LNCaP clone FGC (cell line): Measurements from ENCODE around the gene HSD3B7.
A peak's percentile ranks its signal among the peaks of the same experiment; 100 is the strongest.

ENCODE experiments used
- DNase-seq: peaks from one replicate; pipeline ENCODE4 v3.0.0-alpha.2; 2011; ENCODE audit warnings: low read depth
- H3K4me3 ChIP-seq: 2 replicates; pipeline ENCODE4 v1.5.1; 2011; ENCODE audit warnings: mild to moderate bottlenecking, low read depth, low read length, control low read depth
- CTCF ChIP-seq: IDR thresholded peaks from 2 replicates; pipeline ENCODE4 v1.5.1; 2012; ENCODE audit warnings: mild to moderate bottlenecking; ENCODE audit not compliant: control insufficient read depth, insufficient read depth; ENCODE audit errors: extremely low read depth

Gene HSD3B7

GRCh38 chr16:30951750-30952149 lies 33.3 kb upstream of the HSD3B7 start:
- no peak for TF ChIP-seq CTCF
- H3K4me3 ChIP-seq, result no peak overlapping the region
- peak; percentile 81 for DNase-seq

- TF ChIP-seq CTCF, result no peak
- DNase-seq, result no peak
Observed at GRCh38 chr16:30953111-30953510, 31.9 kb upstream of the HSD3B7 start.

GRCh38 chr16:30953511-30954124 lies 31.4 kb upstream of the HSD3B7 start:
- TF ChIP-seq CTCF, result peak; percentile 40
- no peak overlapping the region for H3K4me3 ChIP-seq
- DNase-seq, result no peak

More at GRCh38 chr16:30953111-30953510, 31.9 kb upstream of the HSD3B7 start:
- no peak overlapping the region for H3K4me3 ChIP-seq

- TF ChIP-seq CTCF, result no peak
- H3K4me3 ChIP-seq, result no peak overlapping the region
- no peak for DNase-seq
Observed at GRCh38 chr16:30954993-30955392, 30.0 kb upstream of the HSD3B7 start.

- peak overlapping the region; percentile 88 for H3K4me3 ChIP-seq
- peak; percentile 37 for DNase-seq
- TF ChIP-seq CTCF, result peak; percentile 35; the same call in 1 of the 2 replicates
Observed at GRCh38 chr16:30956601-30957455, 28.2 kb upstream of the HSD3B7 start.

GRCh38 chr16:30957456-30958174 lies 27.4 kb upstream of the HSD3B7 start, which contains the start of gene SETD1A:
TSS of gene SETD1A (plus strand) at chr16:30957754. CDS start at chr16:30958732, 978 bp downstream.
- H3K4me3 ChIP-seq, result peak within 1 kb of the TSS; percentile 88
- DNase-seq, result peak; percentile 83
- TF ChIP-seq CTCF, result no peak
